Measurements from ENCODE around the gene SGPP2.
A peak's percentile ranks its signal among the peaks of the same experiment; 100 is the strongest.

SGPP2 gene

DNA sequence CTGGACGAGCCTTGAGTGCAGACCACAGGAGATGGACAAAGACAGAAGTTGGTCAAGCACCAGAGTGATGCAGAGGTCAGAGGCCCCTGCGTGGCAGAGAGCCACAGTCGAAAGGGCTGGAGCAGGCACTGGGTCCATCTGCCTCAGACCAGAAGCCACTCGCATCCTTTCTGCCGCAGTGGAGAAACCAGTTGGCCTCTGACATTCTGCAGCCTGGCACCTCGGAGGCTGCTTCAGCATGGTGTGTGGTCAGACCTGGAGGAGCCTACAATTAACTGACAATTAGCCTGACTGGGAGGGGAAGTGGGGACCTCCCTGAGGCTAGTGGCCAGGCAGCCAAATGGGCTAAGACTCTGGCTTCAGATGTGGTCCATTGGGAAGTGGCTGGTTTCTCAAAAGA lies 111.1 kb downstream of the SGPP2 start:
- no peak overlapping the region for H3K4me3 ChIP-seq (ENCODE audit: low read depth, low read length)
- DNase-seq (ENCODE audit: low read depth), result no peak
- TF ChIP-seq, protein P1, sequence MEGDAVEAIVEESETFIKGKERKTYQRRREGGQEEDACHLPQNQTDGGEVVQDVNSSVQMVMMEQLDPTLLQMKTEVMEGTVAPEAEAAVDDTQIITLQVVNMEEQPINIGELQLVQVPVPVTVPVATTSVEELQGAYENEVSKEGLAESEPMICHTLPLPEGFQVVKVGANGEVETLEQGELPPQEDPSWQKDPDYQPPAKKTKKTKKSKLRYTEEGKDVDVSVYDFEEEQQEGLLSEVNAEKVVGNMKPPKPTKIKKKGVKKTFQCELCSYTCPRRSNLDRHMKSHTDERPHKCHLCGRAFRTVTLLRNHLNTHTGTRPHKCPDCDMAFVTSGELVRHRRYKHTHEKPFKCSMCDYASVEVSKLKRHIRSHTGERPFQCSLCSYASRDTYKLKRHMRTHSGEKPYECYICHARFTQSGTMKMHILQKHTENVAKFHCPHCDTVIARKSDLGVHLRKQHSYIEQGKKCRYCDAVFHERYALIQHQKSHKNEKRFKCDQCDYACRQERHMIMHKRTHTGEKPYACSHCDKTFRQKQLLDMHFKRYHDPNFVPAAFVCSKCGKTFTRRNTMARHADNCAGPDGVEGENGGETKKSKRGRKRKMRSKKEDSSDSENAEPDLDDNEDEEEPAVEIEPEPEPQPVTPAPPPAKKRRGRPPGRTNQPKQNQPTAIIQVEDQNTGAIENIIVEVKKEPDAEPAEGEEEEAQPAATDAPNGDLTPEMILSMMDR (IDR thresholded peaks at IDR 0.05; ENCODE audit: insufficient read depth, low read depth, low read length, missing control alignments), result no peak

DNA sequence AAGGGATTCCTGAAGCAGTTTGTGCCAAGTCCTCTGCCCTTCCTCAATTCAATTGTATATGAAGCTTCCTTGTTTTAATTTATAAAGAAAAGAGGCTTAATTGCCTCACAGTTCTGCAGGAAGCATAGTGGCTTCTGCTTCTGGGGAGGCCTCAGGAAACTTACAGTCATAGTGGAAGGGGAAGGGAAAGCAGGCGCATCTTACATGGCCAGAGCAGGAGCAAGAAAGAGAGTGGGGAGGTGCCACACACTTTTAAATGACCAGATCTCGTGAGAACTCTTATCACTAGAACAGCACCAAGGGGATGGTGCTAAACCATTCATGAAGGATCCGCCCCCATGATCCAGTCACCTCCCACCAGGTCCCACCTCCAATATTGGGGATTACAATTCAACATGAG lies 114.2 kb downstream of the SGPP2 start:
- TF ChIP-seq, protein P1 (IDR thresholded peaks at IDR 0.05; ENCODE audit: insufficient read depth, low read depth, low read length, missing control alignments), result no peak
- no peak overlapping the region for H3K4me3 ChIP-seq (ENCODE audit: low read depth, low read length)
- peak; percentile 43 for DNase-seq (ENCODE audit: low read depth)

DNA sequence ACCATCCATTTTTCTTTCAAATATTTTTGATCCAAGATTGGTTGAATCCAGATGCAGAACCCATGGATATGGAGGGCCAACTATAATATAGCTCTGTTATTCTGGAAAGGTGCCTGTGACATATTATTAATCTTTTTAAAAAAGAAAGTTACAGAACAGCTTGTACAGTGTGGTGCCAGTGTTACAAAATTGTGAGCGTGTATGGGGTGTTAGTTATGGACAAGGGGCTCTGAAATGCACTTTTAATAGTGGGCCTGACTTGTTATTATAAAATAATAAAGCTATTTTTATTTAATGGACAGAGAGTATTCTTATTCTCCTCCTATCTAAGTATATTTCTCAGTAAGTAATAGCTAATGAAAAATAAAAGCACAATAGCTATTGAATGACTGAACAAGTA lies 120.3 kb downstream of the SGPP2 start:
- TF ChIP-seq, protein P1 (IDR thresholded peaks at IDR 0.05; ENCODE audit: insufficient read depth, low read depth, low read length, missing control alignments), result no peak

DNA sequence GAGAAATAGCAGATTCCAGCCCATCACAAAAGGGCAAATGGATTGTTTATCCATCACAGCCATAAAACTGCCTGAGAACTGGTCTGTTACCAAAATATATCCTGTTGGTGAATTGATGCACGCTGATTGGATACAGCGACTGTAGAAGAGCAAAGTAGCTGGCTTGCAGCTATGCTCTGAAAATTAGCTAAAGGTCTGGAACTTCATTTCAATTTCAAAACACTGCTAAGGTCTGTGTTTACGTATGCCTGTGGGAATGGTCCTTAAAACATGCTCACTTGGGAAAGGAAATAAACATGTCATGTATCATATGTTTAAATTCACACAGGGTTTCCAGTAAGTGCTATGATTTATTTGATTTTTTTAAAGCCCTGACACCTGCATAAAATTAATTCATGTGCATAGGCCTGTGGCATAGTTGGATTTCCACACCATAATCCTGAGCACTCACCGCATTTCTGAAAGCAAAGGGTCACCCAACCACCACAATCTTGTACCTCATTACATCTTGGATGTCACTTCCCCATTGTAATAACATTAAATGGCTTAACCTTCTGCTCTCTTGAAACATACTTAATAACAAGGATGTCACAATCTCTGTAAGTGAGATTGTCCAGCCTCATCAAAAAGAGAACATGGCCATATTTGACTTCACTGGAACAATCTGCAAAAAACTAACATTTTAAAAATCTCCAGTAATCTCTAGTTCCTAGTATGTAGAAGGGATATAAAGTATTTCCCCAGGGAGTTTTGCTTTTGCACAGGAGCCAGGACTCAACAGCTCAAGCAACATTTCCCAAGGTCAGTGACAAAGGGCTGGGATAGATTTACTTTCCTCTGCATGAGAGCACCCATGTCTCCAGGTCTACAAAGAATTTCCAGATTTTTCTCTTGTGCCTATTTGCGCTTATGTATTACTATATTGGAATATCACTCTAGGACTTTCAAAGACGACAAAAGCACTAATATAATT lies 121.8 kb downstream of the SGPP2 start:
- TF ChIP-seq, protein P1 (IDR thresholded peaks at IDR 0.05; ENCODE audit: insufficient read depth, low read depth, low read length, missing control alignments), result no peak
- H3K4me3 ChIP-seq (ENCODE audit: low read depth, low read length), result no peak overlapping the region
- DNase-seq (ENCODE audit: low read depth), result no peak

More for the DNA sequence above, 120.3 kb downstream of the SGPP2 start:
- H3K4me3 ChIP-seq (ENCODE audit: low read depth, low read length), result no peak overlapping the region
- DNase-seq (ENCODE audit: low read depth), result no peak

DNA sequence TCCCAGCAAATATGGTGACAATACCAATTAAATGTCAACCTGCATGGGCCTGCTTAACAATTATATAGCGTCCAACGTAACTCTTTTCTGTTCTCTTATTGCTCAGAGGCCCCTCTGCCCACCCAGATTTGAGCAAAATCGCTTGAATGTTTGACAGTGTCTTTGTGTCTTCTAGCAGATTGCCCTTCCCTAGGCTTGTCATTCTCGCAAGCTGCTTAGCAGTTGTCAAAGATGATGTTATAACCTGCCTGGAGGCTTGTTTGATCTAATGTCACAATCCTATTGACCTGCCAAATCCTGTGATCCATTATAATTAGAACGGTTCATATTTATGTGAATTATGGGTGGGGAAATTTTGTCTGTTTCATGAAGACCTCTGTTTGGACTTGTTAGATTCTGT lies 122.7 kb downstream of the SGPP2 start:
- no peak for DNase-seq (ENCODE audit: low read depth)
- TF ChIP-seq, protein P1 (IDR thresholded peaks at IDR 0.05; ENCODE audit: insufficient read depth, low read depth, low read length, missing control alignments), result no peak

DNA sequence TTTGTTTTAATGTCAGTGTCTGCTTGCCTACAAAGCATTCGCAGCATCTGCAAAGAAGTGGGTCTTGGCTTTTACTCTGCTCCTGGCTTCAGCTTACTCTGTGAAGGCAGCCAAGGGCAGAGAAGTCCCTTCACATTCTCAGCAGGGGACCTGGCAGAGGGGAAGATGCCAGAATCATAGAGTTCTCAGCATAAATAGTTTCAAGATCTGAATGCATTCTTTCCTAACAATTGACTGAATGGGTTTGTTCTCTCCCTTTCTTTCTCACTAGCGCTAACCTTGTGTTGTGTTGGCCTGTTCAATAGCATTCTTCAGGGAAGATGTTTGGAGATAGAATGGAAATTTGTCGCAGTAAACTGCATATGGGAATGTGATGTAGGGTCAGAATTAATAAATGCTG lies 124.6 kb downstream of the SGPP2 start:
- TF ChIP-seq, protein P1 (IDR thresholded peaks at IDR 0.05; ENCODE audit: insufficient read depth, low read depth, low read length, missing control alignments), result no peak
- no peak overlapping the region for H3K4me3 ChIP-seq (ENCODE audit: low read depth, low read length)
- no peak for DNase-seq (ENCODE audit: low read depth)

More for the DNA sequence above, 122.7 kb downstream of the SGPP2 start:
- H3K4me3 ChIP-seq (ENCODE audit: low read depth, low read length), result no peak overlapping the region

All from GM12865 (cell line).